Subcutaneous abdominal adipose tissue (tissue), 5 donors: ENCODE data around the gene PPP1R13L.
"Not testable (repeated sequence)": the region's sequence is repeated elsewhere in the genome, so short reads cannot be mapped to it uniquely, and the experiment has no call there.

ENCODE experiments used
- H3K27ac ChIP-seq: one replicate; pipeline ENCODE4 v1.7.0; 2013; ENCODE audit warnings: low read depth, mild to moderate bottlenecking, inconsistent platforms, low read length, moderate library complexity
- H3K27me3 ChIP-seq, 5 donors: one replicate each; pipeline ENCODE4 v1.7.0; 2013; ENCODE audit warnings: low read length in 5 of 5, inconsistent platforms in 1 of 5; ENCODE audit not compliant: control insufficient read depth in 5 of 5, insufficient read depth in 4 of 5
- H3K36me3 ChIP-seq, 5 donors: one replicate each; pipeline ENCODE4 v1.7.0; 2013; ENCODE audit warnings: low read length in 5 of 5; ENCODE audit not compliant: control insufficient read depth in 5 of 5, insufficient read depth in 5 of 5
- H3K4me1 ChIP-seq, 5 donors: one replicate each; pipeline ENCODE4 v1.7.0; 2013; ENCODE audit warnings: low read length in 5 of 5, mild to moderate bottlenecking in 3 of 5, moderate library complexity in 1 of 5; ENCODE audit not compliant: control insufficient read depth in 5 of 5, insufficient read depth in 5 of 5
- H3K4me3 ChIP-seq, 5 donors: one replicate each; pipeline ENCODE4 v1.7.0; 2013; ENCODE audit warnings: low read length in 5 of 5, low read depth in 1 of 5
- H3K9ac ChIP-seq, 5 donors: one replicate each; pipeline ENCODE4 v1.7.0; 2013; ENCODE audit warnings: low read length in 5 of 5, mild to moderate bottlenecking in 4 of 5, moderate library complexity in 3 of 5
- H3K9me3 ChIP-seq, 5 donors: one replicate each; pipeline ENCODE4 v1.7.0; 2013; ENCODE audit warnings: low read length in 5 of 5; ENCODE audit not compliant: control insufficient read depth in 5 of 5
- donor health status: healthy.
- donor health status: healthy.
- donor health status: healthy.
- donor health status: healthy.
- donor health status: healthy.

PPP1R13L gene

DNA sequence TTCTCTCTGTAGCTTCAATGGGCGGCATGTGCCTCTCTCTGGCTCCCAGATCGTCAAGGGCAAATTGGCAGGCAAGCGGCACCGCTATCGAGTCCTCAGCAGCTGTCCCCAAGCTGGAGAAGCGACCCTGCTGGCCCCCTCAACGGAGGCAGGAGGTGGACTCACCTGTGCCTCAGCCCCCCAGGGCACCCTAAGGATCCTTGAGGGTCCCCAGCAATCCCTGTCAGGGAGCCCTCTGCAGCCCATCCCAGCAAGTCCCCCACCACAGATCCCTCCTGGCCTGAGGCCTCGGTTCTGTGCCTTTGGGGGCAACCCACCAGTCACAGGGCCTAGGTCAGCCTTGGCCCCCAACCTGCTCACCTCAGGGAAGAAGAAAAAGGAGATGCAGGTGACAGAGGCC, 3.3 kb upstream of the PPP1R13L start:
- Histone ChIP-seq H3K27ac (no peak overlapping the region), H3K36me3 (peaks cover 0 to 8% (median 4%) of the 10 kb centered on the region in 5 donors), H3K9me3 (no peaks in the 10 kb centered on the region), H3K9ac (no peak overlapping the region), H3K4me1 (peaks cover 10 to 59% (median 41%) of the 10 kb centered on the region in 5 donors), H3K27me3 (peaks cover 0 to 13% (median 7%) of the 10 kb centered on the region in 5 donors), H3K4me3 (no peak overlapping the region)

DNA sequence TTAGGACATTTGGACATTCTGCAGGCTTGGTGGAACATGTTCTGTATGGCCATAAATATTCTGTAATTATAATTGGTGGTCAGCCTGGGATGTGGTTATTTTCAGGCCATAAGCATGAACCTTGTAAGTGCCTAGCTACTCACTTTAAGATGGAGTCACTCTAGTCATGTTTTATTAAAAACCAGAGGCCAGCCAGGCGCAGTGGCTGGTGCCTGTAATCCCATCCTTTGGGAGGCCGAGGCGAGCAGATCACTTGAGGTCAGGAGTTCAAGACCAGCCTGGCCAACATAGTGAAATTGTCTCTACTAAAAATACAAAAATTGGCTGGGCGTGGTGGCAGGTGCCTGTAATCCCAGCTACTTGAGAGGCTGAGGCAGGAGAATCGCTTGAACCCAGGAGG, 2.7 kb upstream of the PPP1R13L start:
- Histone ChIP-seq H3K27me3 (peaks cover 0 to 15% (median 7%) of the 10 kb centered on the region in 5 donors), H3K4me1 (peaks cover 10 to 64% (median 46%) of the 10 kb centered on the region in 5 donors), H3K9ac (peak overlapping the region in 1 of 5 donors; percentile 86)
- not testable (repeated sequence) for H3K4me3 ChIP-seq, H3K9me3 ChIP-seq, H3K36me3 ChIP-seq, H3K27ac ChIP-seq

DNA sequence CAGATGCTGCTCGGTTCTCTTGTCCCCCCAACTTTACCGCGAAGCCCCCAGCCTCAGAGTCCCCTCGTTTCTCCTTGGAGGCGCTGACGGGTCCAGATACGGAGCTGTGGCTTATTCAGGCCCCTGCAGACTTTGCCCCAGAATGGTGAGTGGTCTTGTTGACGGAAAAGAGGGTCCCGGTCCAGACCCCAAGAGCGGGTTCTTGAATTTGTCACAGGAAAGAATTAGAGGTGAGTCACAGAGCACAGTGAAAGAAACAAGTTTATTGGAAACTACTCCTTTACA, 2.2 kb upstream of the PPP1R13L start:
- peaks cover 10 to 70% (median 47%) of the 10 kb centered on the region in 5 donors for H3K4me1 ChIP-seq
- no peaks in the 10 kb centered on the region for H3K9me3 ChIP-seq
- peaks cover 0 to 15% (median 7%) of the 10 kb centered on the region in 5 donors for H3K27me3 ChIP-seq
- peaks cover 0 to 7% (median 0%) of the 10 kb centered on the region in 5 donors for H3K36me3 ChIP-seq
- no peak overlapping the region for H3K27ac ChIP-seq
- H3K4me3 ChIP-seq = peak overlapping the region; percentile 76 to 93 (median 85)
- peak overlapping the region in 4 of 5 donors; percentile 42 to 86 (median 82) for H3K9ac ChIP-seq

DNA sequence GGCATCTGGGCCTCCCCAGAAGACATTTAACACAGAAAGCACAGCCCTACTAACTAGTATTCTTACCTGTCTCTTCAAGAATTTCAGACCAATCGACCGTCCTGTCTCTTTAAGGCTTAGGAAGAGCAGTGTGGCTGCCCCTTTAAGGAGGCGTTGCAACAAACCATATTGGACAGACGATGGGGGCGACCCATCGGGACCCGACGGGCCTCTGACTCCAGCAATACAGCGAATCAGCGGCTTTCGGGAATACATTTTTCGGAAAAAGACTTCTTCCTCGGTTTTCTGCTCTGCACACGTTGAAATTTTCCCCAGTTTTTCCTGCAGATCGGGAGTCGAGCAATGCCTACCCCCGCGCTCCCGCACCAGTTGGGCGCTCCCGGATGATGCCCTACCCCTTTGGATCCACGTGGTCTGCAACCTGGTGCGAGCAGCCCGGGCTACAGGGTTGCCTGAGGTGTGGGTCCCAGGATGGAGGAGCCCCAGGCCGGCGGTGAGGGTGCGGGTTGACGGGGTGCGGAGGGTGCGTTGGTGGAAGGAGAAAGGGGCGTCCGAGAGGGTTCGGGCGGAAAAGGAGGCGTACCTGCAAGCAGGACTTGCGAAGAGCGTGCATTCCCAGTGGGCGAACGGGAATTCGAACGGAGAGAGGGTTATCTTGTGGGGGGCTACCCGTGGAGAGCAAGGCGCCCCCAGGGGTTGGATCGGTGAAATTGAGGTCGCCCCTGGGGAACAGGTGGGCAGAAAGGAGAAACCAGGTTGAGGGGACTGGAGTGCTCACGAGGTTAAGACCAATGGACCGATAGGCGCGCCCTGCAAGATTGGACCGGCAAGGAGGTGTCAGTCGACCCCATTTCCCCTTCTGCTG, 1.6 kb upstream of the PPP1R13L start, which contains the start of gene POLR1G:
POLR1G (plus strand) TSS at position 419 of the 865 bp plus-strand sequence; CDS start at position 472, 53 bp downstream.
- Histone ChIP-seq H3K4me1 (peaks cover 10 to 70% (median 47%) of the 10 kb centered on the region in 5 donors), H3K9ac (peak within 1 kb of the TSS; percentile 50 to 86 (median 85)), H3K36me3 (peaks cover 0 to 7% (median 0%) of the 10 kb centered on the region in 5 donors), H3K27me3 (peaks cover 0 to 15% (median 7%) of the 10 kb centered on the region in 5 donors), H3K4me3 (peak within 1 kb of the TSS; percentile 76 to 93 (median 85)), H3K9me3 (no peaks in the 10 kb centered on the region), H3K27ac (peak within 1 kb of the TSS; percentile 87)

DNA sequence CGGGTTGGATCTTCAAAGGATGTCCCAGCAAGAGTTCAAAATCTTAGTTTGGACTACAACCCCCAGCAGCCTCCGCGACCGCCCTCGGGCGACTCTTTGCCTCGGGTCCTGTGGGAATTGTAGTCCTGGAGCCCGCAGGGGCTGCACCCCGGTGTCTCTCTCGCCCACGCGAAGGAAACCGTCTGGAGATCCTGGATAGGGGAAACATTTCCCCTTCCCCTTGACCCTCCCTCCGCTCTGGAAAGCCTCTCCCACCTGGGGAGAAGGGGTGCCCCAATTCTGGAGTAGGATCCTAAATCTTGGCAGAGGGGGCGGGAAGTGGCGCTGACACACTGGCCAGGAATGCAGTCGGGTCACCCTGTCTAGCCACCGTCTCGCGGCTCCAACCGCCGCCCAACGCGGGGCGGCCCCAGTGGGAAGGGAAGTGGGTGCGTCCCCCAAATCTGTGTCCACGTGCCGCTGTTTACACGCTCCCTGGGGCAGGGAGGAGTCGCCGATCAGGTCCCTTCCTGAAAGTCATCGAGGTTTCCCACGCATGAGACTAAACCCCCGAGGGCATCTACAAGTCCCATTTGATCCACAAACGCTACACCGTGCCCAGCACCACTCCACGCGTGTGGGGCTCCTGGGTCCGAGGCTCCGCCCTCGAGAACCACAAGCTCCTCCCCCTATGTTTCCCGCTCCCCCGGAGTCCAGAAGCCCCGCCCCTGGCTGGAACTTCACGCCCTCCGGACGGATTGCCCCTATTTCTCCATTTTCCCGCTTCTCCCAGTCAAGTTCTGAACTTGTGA, 761 bp upstream of the PPP1R13L start:
- peak overlapping the region; percentile 87 for H3K27ac ChIP-seq
- peaks cover 0 to 7% (median 0%) of the 10 kb centered on the region in 5 donors for H3K36me3 ChIP-seq
- H3K27me3 ChIP-seq = peaks cover 0 to 15% (median 7%) of the 10 kb centered on the region in 5 donors
- H3K9me3 ChIP-seq = no peaks in the 10 kb centered on the region
- H3K4me3 ChIP-seq = peak overlapping the region; percentile 76 to 90 (median 85)
- peaks cover 10 to 70% (median 47%) of the 10 kb centered on the region in 5 donors for H3K4me1 ChIP-seq
- H3K9ac ChIP-seq = peak overlapping the region; percentile 50 to 86 (median 85)

DNA sequence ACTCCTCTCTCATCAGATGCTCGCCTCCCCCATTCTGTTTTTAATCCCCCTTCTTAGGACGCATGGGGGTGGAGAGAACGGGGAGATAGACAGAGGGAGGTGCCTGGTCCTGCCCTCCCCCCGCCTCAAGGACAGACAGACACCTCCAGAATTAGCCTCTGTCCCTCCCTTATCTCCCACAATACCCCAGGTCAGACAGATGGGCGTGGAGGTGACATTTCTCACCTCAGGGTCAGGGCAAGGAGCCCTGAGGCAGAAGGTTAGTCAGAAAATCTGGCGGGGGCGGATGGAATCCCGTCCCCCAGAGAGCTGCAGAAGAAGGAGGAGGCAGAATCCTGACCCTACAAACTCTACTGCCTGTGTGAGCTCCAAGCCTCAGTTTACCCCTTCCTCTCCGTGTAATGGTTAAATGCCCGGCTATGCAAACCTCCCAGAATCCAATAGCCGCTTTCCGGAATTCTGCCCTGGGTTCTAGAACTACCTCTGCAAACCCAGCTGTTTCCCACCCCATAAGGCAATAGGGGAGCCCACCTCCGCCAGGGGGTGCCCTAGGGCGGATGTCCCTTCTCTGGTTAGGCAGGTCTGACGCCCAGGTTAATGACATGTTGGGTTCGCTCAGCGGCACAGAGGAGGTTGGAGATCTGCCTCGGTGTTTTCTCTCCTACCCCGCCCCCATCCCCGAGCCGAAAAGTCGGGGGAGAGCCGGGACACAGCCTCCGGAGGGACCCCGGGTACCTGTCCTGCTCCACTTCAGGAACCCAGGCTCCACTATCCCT, 900 bp downstream of the PPP1R13L start:
- peak overlapping the region; percentile 50 to 88 (median 76) for H3K4me3 ChIP-seq
- H3K9me3 ChIP-seq = no peaks in the 10 kb centered on the region
- peaks cover 0 to 4% (median 0%) of the 10 kb centered on the region in 5 donors for H3K36me3 ChIP-seq
- peaks cover 10 to 70% (median 52%) of the 10 kb centered on the region in 5 donors for H3K4me1 ChIP-seq
- peak overlapping the region in 2 of 5 donors; percentile 26 to 80 for H3K9ac ChIP-seq
- peak overlapping the region; percentile 87 for H3K27ac ChIP-seq
- peaks cover 0 to 15% (median 7%) of the 10 kb centered on the region in 5 donors for H3K27me3 ChIP-seq

DNA sequence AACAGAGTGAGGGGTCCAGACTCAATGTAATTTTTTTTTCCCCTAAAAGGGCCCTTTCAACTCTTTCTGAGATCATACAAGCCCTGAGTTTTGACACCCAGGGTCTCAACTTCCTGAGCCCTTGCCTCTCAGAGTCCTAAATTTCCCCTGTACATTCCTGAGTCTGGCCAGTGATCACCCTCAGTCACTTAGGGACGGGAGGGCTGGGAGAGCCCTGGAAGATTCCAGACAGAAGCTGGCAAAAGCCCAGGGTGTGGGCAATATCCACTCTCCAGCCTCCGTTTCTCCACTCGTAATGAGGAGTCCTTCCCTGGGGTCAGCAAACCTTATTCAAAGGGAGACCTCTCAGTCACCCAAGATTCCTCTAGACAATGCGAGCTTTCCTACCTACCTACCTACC, 1.6 kb downstream of the PPP1R13L start:
- Histone ChIP-seq H3K9ac (peak overlapping the region in 2 of 5 donors; percentile 4 to 26), H3K27me3 (peaks cover 0 to 15% (median 7%) of the 10 kb centered on the region in 5 donors), H3K9me3 (no peaks in the 10 kb centered on the region), H3K27ac (peak overlapping the region; percentile 46), H3K4me3 (no peak overlapping the region), H3K36me3 (no peaks in the 10 kb centered on the region), H3K4me1 (peaks cover 10 to 70% (median 53%) of the 10 kb centered on the region in 5 donors)

DNA sequence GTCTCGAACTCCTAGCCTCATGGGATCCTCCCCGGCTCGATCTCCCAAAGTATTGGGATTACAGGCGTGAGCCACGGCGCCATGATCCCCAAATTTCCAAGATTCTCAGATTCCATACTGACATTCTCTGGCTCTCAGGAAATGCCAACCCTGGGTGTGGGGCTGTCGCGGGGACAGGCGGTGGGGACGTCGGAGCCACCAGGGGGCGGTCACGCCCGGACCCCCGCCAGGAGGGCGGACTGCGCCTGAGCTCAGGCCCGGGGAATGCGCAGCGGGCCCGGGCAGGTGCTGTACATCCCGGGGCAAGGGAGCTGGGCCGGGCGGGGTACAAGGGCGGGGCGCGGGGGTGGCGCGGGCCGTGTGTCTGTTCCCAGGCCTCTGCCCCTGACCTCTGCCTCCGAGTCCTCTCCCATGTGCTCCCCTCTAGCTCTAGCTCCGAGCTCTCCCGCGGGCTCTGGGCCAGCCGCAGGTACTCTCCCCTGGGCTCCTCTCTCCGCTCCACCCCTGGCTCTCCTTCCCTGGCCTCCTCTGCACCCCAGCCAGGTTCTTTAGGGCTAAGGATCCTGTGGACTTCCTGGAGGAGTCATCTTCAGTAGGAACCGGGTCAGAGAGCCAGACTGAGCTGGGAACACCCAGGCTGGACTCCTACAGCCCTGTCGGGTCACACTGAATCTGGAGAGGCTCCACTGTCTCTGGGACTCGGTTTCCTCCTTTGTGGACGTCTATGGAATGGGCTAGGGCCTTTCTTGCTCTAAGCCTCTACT, 2.4 kb downstream of the PPP1R13L start:
- H3K9me3 ChIP-seq = no peaks in the 10 kb centered on the region
- H3K36me3 ChIP-seq = no peaks in the 10 kb centered on the region
- H3K4me1 ChIP-seq = peaks cover 10 to 71% (median 53%) of the 10 kb centered on the region in 5 donors
- peak overlapping the region in 1 of 5 donors; percentile 29 for H3K4me3 ChIP-seq
- peak overlapping the region in 3 of 5 donors; percentile 4 to 26 (median 14) for H3K9ac ChIP-seq
- H3K27ac ChIP-seq = peak overlapping the region; percentile 46
- peaks cover 0 to 15% (median 7%) of the 10 kb centered on the region in 5 donors for H3K27me3 ChIP-seq

DNA sequence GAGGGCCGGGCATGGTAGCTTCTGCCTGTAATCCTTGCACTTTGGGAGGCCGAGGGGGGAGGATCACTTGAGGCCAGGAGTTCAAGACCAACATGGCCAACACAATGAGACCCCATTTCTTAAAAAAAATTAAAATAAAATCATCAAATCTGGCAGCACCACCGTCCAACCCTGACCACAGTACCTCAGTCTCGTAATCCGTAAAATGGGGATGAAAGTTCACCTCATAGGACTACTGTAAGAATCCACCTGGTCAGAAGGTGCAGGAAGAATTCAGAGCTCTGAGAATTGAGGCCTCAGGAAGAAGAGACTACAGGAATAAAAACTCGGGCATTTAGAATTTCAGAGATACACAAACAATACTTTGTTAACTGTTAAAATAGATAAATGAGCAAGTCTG, 3.1 kb downstream of the PPP1R13L start:
- Histone ChIP-seq H3K9ac (no peak overlapping the region), H3K4me1 (peaks cover 7 to 65% (median 46%) of the 10 kb centered on the region in 5 donors), H3K27ac (no peak overlapping the region), H3K36me3 (no peaks in the 10 kb centered on the region), H3K4me3 (no peak overlapping the region), H3K9me3 (no peaks in the 10 kb centered on the region), H3K27me3 (peaks cover 0 to 15% (median 7%) of the 10 kb centered on the region in 5 donors)
